HCT116 (cell line): ENCODE data around the gene FKBP9. TPM values are rescaled to one million over a fixed set of nuclear protein-coding genes. Genes with fewer than 3 reads are reported as not detected.

Experiments
- ATAC-seq: fragments of 200-7000 bp; cut with Tn5 transposase; 2 replicates; pipeline ENCODE4 v1.9.1; 2020; ENCODE audit warnings: mild to moderate bottlenecking, moderate library complexity
- BruUV-seq: library from RNA; stranded (reverse); fragments of 400-500 nt; replicated peaks from 2 replicates; lab custom pipeline; 2021; lab: Mats Ljungman, UMichigan
- CTCF ChIA-PET: fragments of 300-600 bp; sonication (Branson Sonifier 250); formaldehyde crosslinking; loops from one replicate; lab custom pipeline; 2021; ENCODE audit warnings: antibody characterized with exemption; lab: Charles Lee
- POLR2A ChIA-PET: fragments of 300-600, 350-600 bp; sonication (Branson Sonifier 250); formaldehyde crosslinking; loops from one replicate; lab custom pipeline; 2021; ENCODE audit warnings: antibody characterized with exemption; lab: Charles Lee
- RAD21 ChIA-PET, 2 experiments: fragments of 300-600 bp; sonication (Branson Sonifier 250); formaldehyde crosslinking; loops; one replicate each; lab custom pipeline; 2023; ENCODE audit warnings: low total read pairs in 2 of 2; ENCODE audit not compliant: uncharacterized antibody in 2 of 2, unreplicated experiment in 2 of 2, low non-redundant PET in 1 of 2; lab: Charles Lee
- DNase-seq: peaks from one replicate; pipeline ENCODE4 v3.0.0-alpha.2; 2010; ENCODE audit warnings: low read depth, low spot score
- H2AFZ ChIP-seq: fragments of 200-600 bp; shearing (Covaris generic), sonication (generic); 2 replicates; pipeline ENCODE4 v1.6.1; 2017; ENCODE audit warnings: low read depth, mixed run types, mixed read lengths, antibody characterized with exemption, low read length; ENCODE audit not compliant: poor library complexity, severe bottlenecking
- H3K27ac ChIP-seq: 2 replicates; pipeline ENCODE4 v1.5.1; 2012; ENCODE audit warnings: low read depth, low read length
- H3K27me3 ChIP-seq: fragments of 200-600 bp; sonication (generic); 2 replicates; pipeline ENCODE4 v1.6.1; 2016; ENCODE audit warnings: mixed run types, low read length, mixed read lengths; ENCODE audit not compliant: insufficient read depth
- H3K36me3 ChIP-seq, 2 experiments: fragments of 200-500 bp in 1 of 2; fragments of 200-600 bp in 1 of 2; sonication (Bioruptor generic) in 1 of 2; sonication (generic) in 1 of 2; 2 replicates each; pipeline versions ENCODE4 v1.5.1 to v1.6.1; 2014 to 2016; ENCODE audit warnings: low read length in 2 of 2, inconsistent platforms in 1 of 2, mixed read lengths in 1 of 2, mixed run types in 1 of 2; ENCODE audit not compliant: insufficient read depth in 2 of 2, control insufficient read depth in 1 of 2
- H3K4me1 ChIP-seq, 2 experiments: fragments of 200-600 bp in 1 of 2; sonication (generic) in 1 of 2; 2 replicates each; pipeline versions ENCODE4 v1.5.1 to v1.6.1; 2012 to 2017; ENCODE audit warnings: low read length in 2 of 2, inconsistent platforms in 1 of 2, mild to moderate bottlenecking in 1 of 2, mixed read lengths in 1 of 2, mixed run types in 1 of 2, moderate library complexity in 1 of 2; ENCODE audit not compliant: insufficient read depth in 2 of 2, control insufficient read depth in 1 of 2
- H3K4me2 ChIP-seq: fragments of 200-600 bp; sonication (generic); 2 replicates; pipeline ENCODE4 v1.6.1; 2017; ENCODE audit warnings: mixed run types, low read length, mixed read lengths
- H3K4me3 ChIP-seq, 2 experiments: fragments of 200-600 bp in 1 of 2; sonication (generic) in 1 of 2; replicated peaks in 1 of 2; 2 replicates each; pipeline ENCODE4 v1.5.1; 2011 to 2016; ENCODE audit warnings: low read length in 2 of 2, control low read depth in 1 of 2, low read depth in 1 of 2, mild to moderate bottlenecking in 1 of 2, mixed read lengths in 1 of 2, mixed run types in 1 of 2
- H3K79me2 ChIP-seq: fragments of 200-600 bp; sonication (generic); 2 replicates; pipeline ENCODE4 v1.6.1; 2017; ENCODE audit warnings: mild to moderate bottlenecking, mixed run types, low read length, moderate library complexity, mixed read lengths; ENCODE audit not compliant: insufficient read depth
- H3K9ac ChIP-seq: fragments of 200-600 bp; sonication (generic); 2 replicates; pipeline ENCODE4 v1.6.1; 2016; ENCODE audit warnings: low read length, mixed read lengths
- H3K9me2 ChIP-seq: fragments of 200-600 bp; sonication (generic), shearing (Covaris generic); 2 replicates; pipeline ENCODE4 v1.6.1; 2017; ENCODE audit warnings: mixed run types, mild to moderate bottlenecking, moderate library complexity; ENCODE audit not compliant: insufficient read depth
- H3K9me3 ChIP-seq, 2 experiments: fragments of 200-500 bp in 1 of 2; fragments of 200-600 bp in 1 of 2; sonication (Bioruptor generic) in 1 of 2; sonication (generic) in 1 of 2; 2 replicates each; pipeline ENCODE4 v1.6.1; 2014 to 2017; ENCODE audit warnings: low read length in 2 of 2, mixed read lengths in 2 of 2, inconsistent platforms in 1 of 2, low read depth in 1 of 2, mild to moderate bottlenecking in 1 of 2, mixed run types in 1 of 2, moderate library complexity in 1 of 2; ENCODE audit not compliant: control insufficient read depth in 1 of 2, insufficient read depth in 1 of 2
- H4K20me1 ChIP-seq: fragments of 200-600 bp; sonication (generic), shearing (Covaris generic); 2 replicates; pipeline ENCODE4 v1.6.1; 2017; ENCODE audit warnings: mixed run types, mild to moderate bottlenecking, moderate library complexity; ENCODE audit not compliant: insufficient read depth
- ATF3 ChIP-seq: IDR thresholded peaks from 2 replicates; pipeline ENCODE4 v1.6.1; 2012
- CBX3 ChIP-seq: IDR thresholded peaks from 2 replicates; pipeline ENCODE4 v1.6.1; 2012; ENCODE audit warnings: low read depth
- CTCF ChIP-seq, 3 experiments: fragments of 200-600 bp in 1 of 3; sonication (generic) in 1 of 3; IDR thresholded peaks in 2 of 3; conservative IDR thresholded peaks in 1 of 3; 2 replicates each; pipeline ENCODE4 v1.5.1; 2012 to 2017; ENCODE audit warnings: low read depth in 2 of 3, low read length in 2 of 3, antibody characterized with exemption in 1 of 3, borderline replicate concordance in 1 of 3, control low read depth in 1 of 3, mild to moderate bottlenecking in 1 of 3, mixed read lengths in 1 of 3, mixed run types in 1 of 3, moderate library complexity in 1 of 3; ENCODE audit not compliant: insufficient read depth in 1 of 3
- EGR1 ChIP-seq: IDR thresholded peaks from 2 replicates; pipeline ENCODE4 v1.6.1; 2012; ENCODE audit warnings: low read depth
- ELF1 ChIP-seq: IDR thresholded peaks from 2 replicates; pipeline ENCODE4 v1.6.1; 2012; ENCODE audit warnings: low read depth, borderline replicate concordance
- EZH2 ChIP-seq: fragments of 200-600 bp; sonication (generic); IDR thresholded peaks from 2 replicates; pipeline ENCODE4 v1.6.1; 2017; ENCODE audit warnings: antibody characterized with exemption, mixed run types
- EZH2phosphoT487 ChIP-seq: fragments of 200-600 bp; IDR thresholded peaks from 2 replicates; pipeline ENCODE4 v1.6.1; 2018; ENCODE audit warnings: antibody characterized with exemption, borderline replicate concordance
- FOSL1 ChIP-seq: IDR thresholded peaks from 2 replicates; pipeline ENCODE4 v1.6.1; 2012; ENCODE audit warnings: low read depth
- JUND ChIP-seq: IDR thresholded peaks from 2 replicates; pipeline ENCODE4 v1.6.1; 2012
- MAX ChIP-seq: IDR thresholded peaks from 2 replicates; pipeline ENCODE4 v1.6.1; 2012
- POLR2A ChIP-seq: IDR thresholded peaks from 2 replicates; pipeline ENCODE4 v1.7.0; 2011; ENCODE audit warnings: borderline replicate concordance; ENCODE audit not compliant: insufficient read depth, insufficient read length; ENCODE audit errors: extremely low read depth
- POLR2AphosphoS5 ChIP-seq: IDR thresholded peaks from 2 replicates; pipeline ENCODE4 v1.6.1; 2011; ENCODE audit warnings: mild to moderate bottlenecking, low read depth, low read length, moderate library complexity
- RAD21 ChIP-seq: IDR thresholded peaks from 2 replicates; pipeline ENCODE4 v1.6.1; 2012; ENCODE audit warnings: low read depth, mild to moderate bottlenecking
- REST ChIP-seq: IDR thresholded peaks from 2 replicates; pipeline ENCODE4 v1.6.1; 2012; ENCODE audit warnings: low read depth
- SIN3A ChIP-seq: IDR thresholded peaks from 2 replicates; pipeline ENCODE4 v1.6.1; 2012; ENCODE audit warnings: low read depth
- SRF ChIP-seq: IDR thresholded peaks from 2 replicates; pipeline ENCODE4 v1.6.1; 2012; ENCODE audit warnings: low read depth
- TCF7L2 ChIP-seq: IDR thresholded peaks from 2 replicates; pipeline ENCODE4 v1.7.0; 2011; ENCODE audit warnings: borderline replicate concordance, inconsistent platforms; ENCODE audit not compliant: insufficient read depth, insufficient read length; ENCODE audit errors: extremely low read depth
- YY1 ChIP-seq: IDR thresholded peaks from 2 replicates; pipeline ENCODE4 v1.6.1; 2011; ENCODE audit warnings: low read length, low read depth, moderate library complexity, mild to moderate bottlenecking; ENCODE audit not compliant: insufficient replicate concordance; ENCODE audit errors: extremely low read depth
- ZFX ChIP-seq: fragments of 450-650 bp; IDR thresholded peaks from 2 replicates; pipeline ENCODE4 v1.6.1; 2017
- intact Hi-C: fragments of 100-400 bp; cut with micrococcal nuclease; formaldehyde crosslinking; loops from 2 replicates; pipeline ENCODE4 v1.10.0; 2022
- total RNA-seq: library from RNA; stranded (reverse); gene quantifications from one replicate; pipeline ENCODE4 v1.2.1, GENCODE V29; 2021; ENCODE audit not compliant: unreplicated experiment

The FKBP9 gene
- total RNA-seq, 1 experiment from 2014 or later = 85.6 TPM

- TF ChIP-seq REST (no peak), EGR1 (no peak), SIN3A (no peak), CBX3 (no peak), YY1 (no peak), ELF1 (no peak), ZFX (no peak)
Measured at GRCh38 chr7:33039257-33039902, 82.1 kb downstream of the FKBP9 start (continued).

GRCh38 chr7:33039903-33040292 is 82.7 kb downstream of the FKBP9 start:
- POLR2A ChIA-PET = no interaction called here
- Histone ChIP-seq H2AFZ (no peak overlapping the region), H3K79me2 (peaks cover 98% of the 10 kb centered on the region), H3K9ac (no peak overlapping the region), H3K9me3 (no peaks in the 10 kb centered on the region), H3K27me3 (no peaks in the 10 kb centered on the region), H4K20me1 (peaks cover 39% of the 10 kb centered on the region), H3K9me2 (no peaks in the 10 kb centered on the region), H3K27ac (no peak overlapping the region), H3K36me3 (no peaks in the 10 kb centered on the region), H3K4me2 (no peak overlapping the region), H3K4me3 (no peak overlapping the region), H3K4me1 (peaks cover 0 to under 1% of the 10 kb centered on the region in 2 experiments; a peak in 2 of 4 replicates)
- BruUV-seq = no TSS peak
- DNase-seq (no peak), ATAC-seq (no peak)
- intact Hi-C loops = no loop called here
- CTCF ChIA-PET = no interaction called here
- no peak for TF ChIP-seq ATF3
- no peak for TF ChIP-seq RAD21
- no peak for TF ChIP-seq ELF1
- TF ChIP-seq ZFX = no peak
- TF ChIP-seq EZH2phosphoT487 = no peak
- no peak for TF ChIP-seq MAX
- no peak for TF ChIP-seq JUND
- TF ChIP-seq SIN3A = no peak
- no peak for TF ChIP-seq EGR1
- TF ChIP-seq POLR2A = no peak
- TF ChIP-seq YY1 = no peak
- no peak for TF ChIP-seq FOSL1
- TF ChIP-seq POLR2AphosphoS5 = no peak
- no peak for TF ChIP-seq CTCF (IDR thresholded peaks at IDR 0.05 in 2 of 3, conservative IDR thresholded peaks at IDR 0.05 in 1 of 3; ENCODE audit: borderline replicate concordance in 1 of 3, insufficient read depth in 1 of 3, low read depth in 2 of 3, low read length in 2 of 3)
- TF ChIP-seq TCF7L2 = no peak
- no peak for TF ChIP-seq EZH2
- no peak for TF ChIP-seq SRF
- RAD21 ChIA-PET = no interaction called here
